H9 (cell line): ENCODE measurements around the gene JARID2. TPM values are rescaled to one million over a fixed set of nuclear protein-coding genes. Genes with fewer than 3 reads are reported as not detected.
"Not testable (repeated sequence)": the region's sequence is repeated elsewhere in the genome, so short reads cannot be mapped to it uniquely, and the experiment has no call there.

Experiments used
- DNase-seq: peaks from one replicate; pipeline ENCODE4 v3.0.0-alpha.2; 2017
- H2AFZ ChIP-seq: one replicate; pipeline ENCODE4 v1.6.1; 2013; ENCODE audit warnings: mild to moderate bottlenecking, low read length, control low read depth, moderate library complexity
- H2AK5ac ChIP-seq: 2 replicates; pipeline ENCODE4 v1.6.1; 2013; ENCODE audit warnings: low read length, control low read depth, mixed read lengths; ENCODE audit not compliant: insufficient read length
- H2BK120ac ChIP-seq: one replicate; pipeline ENCODE4 v1.6.1; 2013; ENCODE audit warnings: low read depth, mild to moderate bottlenecking, low read length, control low read depth, inconsistent platforms; ENCODE audit not compliant: poor library complexity, severe bottlenecking
- H2BK12ac ChIP-seq: 2 replicates; pipeline ENCODE4 v1.6.1; 2013; ENCODE audit warnings: low read length, control low read depth, mixed read lengths, low read depth; ENCODE audit not compliant: insufficient read length
- H2BK15ac ChIP-seq: 2 replicates; pipeline ENCODE4 v1.6.1; 2013; ENCODE audit warnings: low read depth, low read length, control low read depth
- H2BK20ac ChIP-seq: one replicate; pipeline ENCODE4 v1.6.1; 2013; ENCODE audit warnings: low read depth, mild to moderate bottlenecking, low read length, control low read depth, inconsistent platforms; ENCODE audit not compliant: poor library complexity, severe bottlenecking
- H2BK5ac ChIP-seq: 2 replicates; pipeline ENCODE4 v1.6.1; 2013; ENCODE audit warnings: low read length, control low read depth, mixed read lengths; ENCODE audit not compliant: insufficient read length
- H3K14ac ChIP-seq: 2 replicates; pipeline ENCODE4 v1.6.1; 2013; ENCODE audit warnings: low read length, control low read depth; ENCODE audit not compliant: insufficient read depth
- H3K18ac ChIP-seq: 2 replicates; pipeline ENCODE4 v1.6.1; 2013; ENCODE audit warnings: low read depth, mild to moderate bottlenecking, mixed read lengths, low read length, control low read depth; ENCODE audit not compliant: insufficient read length
- H3K23ac ChIP-seq: 2 replicates; pipeline ENCODE4 v1.6.1; 2013; ENCODE audit warnings: low read length, control low read depth, mixed read lengths, low read depth; ENCODE audit not compliant: insufficient read length
- H3K23me2 ChIP-seq: 2 replicates; pipeline ENCODE4 v1.6.1; 2013; ENCODE audit warnings: low read depth, mild to moderate bottlenecking, mixed read lengths, low read length, control low read depth; ENCODE audit not compliant: insufficient read length, poor library complexity, severe bottlenecking
- H3K27ac ChIP-seq: 2 replicates; pipeline ENCODE4 v1.5.1; 2013; ENCODE audit warnings: low read length, control low read depth, mixed read lengths, low read depth; ENCODE audit not compliant: insufficient read length
- H3K27me3 ChIP-seq: 2 replicates; pipeline ENCODE4 v1.6.1; 2013; ENCODE audit warnings: low read length, control low read depth, inconsistent platforms; ENCODE audit not compliant: insufficient read depth
- H3K4ac ChIP-seq: 2 replicates; pipeline ENCODE4 v1.6.1; 2013; ENCODE audit warnings: low read depth, mild to moderate bottlenecking, control low read depth, inconsistent platforms, low read length, moderate library complexity
- H3K4me1 ChIP-seq: 2 replicates; pipeline ENCODE4 v1.6.1; 2013; ENCODE audit warnings: low read length, control low read depth, inconsistent platforms; ENCODE audit not compliant: insufficient read depth
- H3K4me2 ChIP-seq: 2 replicates; pipeline ENCODE4 v1.6.1; 2013; ENCODE audit warnings: low read length, control low read depth, mixed read lengths; ENCODE audit not compliant: insufficient read length, insufficient read depth
- H3K56ac ChIP-seq: 2 replicates; pipeline ENCODE4 v1.6.1; 2013; ENCODE audit warnings: low read depth, mild to moderate bottlenecking, mixed read lengths, low read length, control low read depth; ENCODE audit not compliant: insufficient read length
- H3K79me1 ChIP-seq: 2 replicates; pipeline ENCODE4 v1.6.1; 2013; ENCODE audit warnings: low read depth, mild to moderate bottlenecking, moderate library complexity, low read length, control low read depth, inconsistent platforms; ENCODE audit not compliant: insufficient read depth, poor library complexity, severe bottlenecking
- H3K79me2 ChIP-seq: 2 replicates; pipeline ENCODE4 v1.6.1; 2013; ENCODE audit warnings: low read length, control low read depth, inconsistent platforms; ENCODE audit not compliant: insufficient read depth
- H3K9ac ChIP-seq: 2 replicates; pipeline ENCODE4 v1.6.1; 2013; ENCODE audit warnings: low read length, control low read depth, mixed read lengths; ENCODE audit not compliant: insufficient read length; ENCODE audit errors: extremely low read depth
- H3K9me3 ChIP-seq: one replicate; pipeline ENCODE4 v1.6.1; 2013; ENCODE audit warnings: low read depth, low read length, inconsistent platforms; ENCODE audit not compliant: control insufficient read depth
- H3T11ph ChIP-seq: one replicate; pipeline ENCODE4 v1.6.1; 2013; ENCODE audit warnings: mild to moderate bottlenecking, low read length, control low read depth, inconsistent platforms
- H4K20me1 ChIP-seq: one replicate; pipeline ENCODE4 v1.6.1; 2013; ENCODE audit not compliant: control insufficient read depth, insufficient read length, insufficient read depth
- H4K5ac ChIP-seq: 2 replicates; pipeline ENCODE4 v1.6.1; 2013; ENCODE audit warnings: low read depth, mild to moderate bottlenecking, mixed read lengths, low read length, control low read depth; ENCODE audit not compliant: insufficient read length
- H4K8ac ChIP-seq: replicated peaks from 2 replicates; pipeline ENCODE4 v1.6.1; 2013; ENCODE audit warnings: low read length, control low read depth, mixed read lengths, low read depth; ENCODE audit not compliant: insufficient read length
- H4K91ac ChIP-seq: 2 replicates; pipeline ENCODE4 v1.6.1; 2013; ENCODE audit warnings: low read depth, mild to moderate bottlenecking, moderate library complexity, mixed read lengths, low read length, control low read depth; ENCODE audit not compliant: insufficient read length
- H3K27ac Mint-ChIP-seq, 3 experiments: 2 replicates in 2 of 3; 3 replicates in 1 of 3; pipeline ENCODE4 v1.8.0; 2020 to 2021; ENCODE audit warnings: mixed read lengths in 3 of 3, mild to moderate bottlenecking in 1 of 3, moderate library complexity in 1 of 3
- H3K27me3 Mint-ChIP-seq: 2 replicates; pipeline ENCODE4 v1.8.0; 2021; ENCODE audit warnings: low read depth, mild to moderate bottlenecking, moderate library complexity, mixed read lengths
- H3K36me3 Mint-ChIP-seq, 3 experiments: 2 replicates in 2 of 3; 3 replicates in 1 of 3; pipeline ENCODE4 v1.8.0; 2020 to 2021; ENCODE audit warnings: low read depth in 3 of 3, mixed read lengths in 3 of 3; ENCODE audit not compliant: insufficient read depth in 1 of 3
- H3K4me1 Mint-ChIP-seq, 2 experiments: 2 replicates each; pipeline ENCODE4 v1.8.0; 2020; ENCODE audit warnings: mixed read lengths in 2 of 2
- H3K4me3 Mint-ChIP-seq, 2 experiments: 2 replicates in 1 of 2; 3 replicates in 1 of 2; pipeline ENCODE4 v1.8.0; 2020 to 2021; ENCODE audit warnings: mild to moderate bottlenecking in 2 of 2, mixed read lengths in 2 of 2, moderate library complexity in 1 of 2
- H3K9me3 Mint-ChIP-seq, 2 experiments: 2 replicates in 1 of 2; 3 replicates in 1 of 2; pipeline ENCODE4 v1.8.0; 2020; ENCODE audit warnings: mild to moderate bottlenecking in 2 of 2, mixed read lengths in 2 of 2, moderate library complexity in 1 of 2
- WGBS: extraction: QIAGEN DNeasy Blood & Tissue Kit; methylation state at CpG from one replicate; pipeline ENCODE4 v1.1.7; 2013; ENCODE audit warnings: missing lambda C conversion rate, low lambda C conversion rate, mixed read lengths; ENCODE audit not compliant: insufficient read length; ENCODE audit errors: extremely low coverage; 5-methylcytosine and 5-hydroxymethylcytosine counted together
- total RNA-seq: library from RNA; stranded (reverse); gene quantifications from 2 replicates; pipeline ENCODE4 v1.2.1, GENCODE V29; 2021
- TF ChIP-seq, protein P1 (sequence below): fragments of 200-600 bp; sonication (generic); conservative IDR thresholded peaks from 3 replicates; pipeline ENCODE4 v1.8.0; 2021; ENCODE audit warnings: antibody characterized with exemption, mild to moderate bottlenecking

JARID2 gene
- total RNA-seq, 1 experiment from 2014 or later = 174 TPM

DNA sequence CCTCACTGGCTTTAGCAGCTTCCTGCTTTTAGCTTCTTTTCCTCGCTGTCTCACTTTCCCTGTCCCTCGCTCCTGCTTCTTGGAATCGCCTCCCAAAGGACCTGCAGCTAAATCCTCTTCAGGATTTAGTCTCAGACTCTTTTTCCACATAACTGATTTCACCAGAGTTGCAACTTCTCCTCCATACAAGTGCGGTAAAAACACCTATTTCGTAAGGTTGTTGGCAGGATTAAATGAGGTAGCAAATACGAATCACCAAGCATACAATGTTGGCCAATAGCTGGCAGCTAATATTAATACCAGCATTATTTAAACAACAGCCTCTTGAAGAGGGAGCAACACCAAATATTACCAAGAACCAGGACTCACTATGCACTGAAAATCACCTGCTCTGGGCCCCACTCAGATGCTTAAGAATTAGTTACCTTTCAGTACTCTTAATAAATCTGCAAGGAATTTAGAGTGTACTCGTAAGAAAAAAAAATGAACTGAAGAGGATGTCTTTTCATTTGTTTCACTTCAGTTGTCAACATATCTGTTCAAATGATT is 293.9 kb downstream of the JARID2 start:
- Histone ChIP-seq H2AK5ac (no peak overlapping the region), H3K4ac (no peak overlapping the region), H3K4me1 (no peaks in the 10 kb centered on the region), H3K27me3 (no peaks in the 10 kb centered on the region), H3K14ac (no peak overlapping the region), H4K91ac (no peak overlapping the region), H3K4me2 (no peak overlapping the region), H3K23ac (no peak overlapping the region), H3K9me3 (no peaks in the 10 kb centered on the region), H4K20me1 (no peaks in the 10 kb centered on the region), H4K5ac (no peak overlapping the region), H3K27ac (no peak overlapping the region), H3K79me2 (no peaks in the 10 kb centered on the region), H2AFZ (no peak overlapping the region), H2BK20ac (no peak overlapping the region), H2BK120ac (no peak overlapping the region), H3K9ac (no peak overlapping the region), H3K79me1 (no peaks in the 10 kb centered on the region), H3K56ac (no peak overlapping the region), H2BK12ac (no peak overlapping the region), H3K18ac (no peak overlapping the region), H2BK5ac (no peak overlapping the region), H3K23me2 (no peaks in the 10 kb centered on the region), H4K8ac (no peak overlapping the region), H3T11ph (no peak overlapping the region), H2BK15ac (no peak overlapping the region)
- H3K4me1 Mint-ChIP-seq = 0 out of 4 replicates have a peak, but pooled peaks cover 0 to 2% of the 10 kb centered on the region in 2 experiments
- WGBS = no CpG with 5 or more reads among the region's 7 CpGs
- 0 out of 7 replicates have a peak overlapping the region, but pooled peaks of 1 of the 3 experiments have one; percentile 12 for H3K27ac Mint-ChIP-seq
- no peaks in the 10 kb centered on the region for H3K27me3 Mint-ChIP-seq
- peaks cover 3 to 14% of the 10 kb centered on the region in 2 experiments; a peak in 4 of 5 replicates for H3K9me3 Mint-ChIP-seq
- H3K36me3 Mint-ChIP-seq = peaks cover 7 to 9% (median 7%) of the 10 kb centered on the region in 3 experiments; a peak in 6 of 7 replicates
- DNase-seq = no peak
- TF ChIP-seq, protein P1, sequence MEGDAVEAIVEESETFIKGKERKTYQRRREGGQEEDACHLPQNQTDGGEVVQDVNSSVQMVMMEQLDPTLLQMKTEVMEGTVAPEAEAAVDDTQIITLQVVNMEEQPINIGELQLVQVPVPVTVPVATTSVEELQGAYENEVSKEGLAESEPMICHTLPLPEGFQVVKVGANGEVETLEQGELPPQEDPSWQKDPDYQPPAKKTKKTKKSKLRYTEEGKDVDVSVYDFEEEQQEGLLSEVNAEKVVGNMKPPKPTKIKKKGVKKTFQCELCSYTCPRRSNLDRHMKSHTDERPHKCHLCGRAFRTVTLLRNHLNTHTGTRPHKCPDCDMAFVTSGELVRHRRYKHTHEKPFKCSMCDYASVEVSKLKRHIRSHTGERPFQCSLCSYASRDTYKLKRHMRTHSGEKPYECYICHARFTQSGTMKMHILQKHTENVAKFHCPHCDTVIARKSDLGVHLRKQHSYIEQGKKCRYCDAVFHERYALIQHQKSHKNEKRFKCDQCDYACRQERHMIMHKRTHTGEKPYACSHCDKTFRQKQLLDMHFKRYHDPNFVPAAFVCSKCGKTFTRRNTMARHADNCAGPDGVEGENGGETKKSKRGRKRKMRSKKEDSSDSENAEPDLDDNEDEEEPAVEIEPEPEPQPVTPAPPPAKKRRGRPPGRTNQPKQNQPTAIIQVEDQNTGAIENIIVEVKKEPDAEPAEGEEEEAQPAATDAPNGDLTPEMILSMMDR = no peak
- no peak overlapping the region for H3K4me3 Mint-ChIP-seq

DNA sequence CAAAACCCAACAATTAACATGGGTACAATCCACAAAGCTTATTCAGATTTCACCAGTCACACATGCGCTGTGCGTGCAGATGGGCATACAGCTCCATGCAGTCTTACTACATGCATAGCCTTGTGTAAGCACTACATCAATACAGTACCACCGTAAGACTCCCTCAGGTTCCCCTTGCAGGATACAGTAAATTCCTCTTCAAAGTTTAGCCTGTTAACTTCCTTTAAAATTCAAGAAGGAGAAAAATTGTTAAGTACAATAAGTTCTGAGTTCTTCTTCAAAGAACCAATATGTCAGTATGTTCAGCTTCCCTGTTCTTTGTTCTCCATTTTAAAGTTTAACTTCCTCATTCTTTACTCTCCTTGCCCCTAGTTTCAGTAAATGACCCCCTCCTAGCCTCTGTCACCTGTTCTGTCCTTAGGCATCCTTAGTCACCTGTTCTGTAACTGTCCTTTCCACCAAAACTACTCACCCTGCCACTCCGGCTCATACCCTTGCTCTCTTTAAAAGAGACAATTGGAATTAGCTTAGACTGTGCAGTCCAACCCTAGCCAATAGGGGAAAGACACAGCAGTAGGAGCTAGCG is 297.6 kb downstream of the JARID2 start:
- H2BK12ac ChIP-seq, H3K4me3 Mint-ChIP-seq, H3K79me1 ChIP-seq, H4K20me1 ChIP-seq, H2BK5ac ChIP-seq, H3K18ac ChIP-seq, H2BK15ac ChIP-seq, H3K9me3 ChIP-seq, H3K27me3 ChIP-seq, H4K5ac ChIP-seq, H2AFZ ChIP-seq, H3K36me3 Mint-ChIP-seq, H3K4me1 ChIP-seq, DNase-seq, H3K23me2 ChIP-seq, H3K79me2 ChIP-seq, H3T11ph ChIP-seq, H4K91ac ChIP-seq, H3K27ac Mint-ChIP-seq, H2BK20ac ChIP-seq, H4K8ac ChIP-seq, H3K4me2 ChIP-seq, H3K9me3 Mint-ChIP-seq, H2BK120ac ChIP-seq, H3K14ac ChIP-seq, H2AK5ac ChIP-seq, H3K27me3 Mint-ChIP-seq, H3K9ac ChIP-seq, H3K27ac ChIP-seq, H3K56ac ChIP-seq, H3K23ac ChIP-seq, H3K4ac ChIP-seq: not testable (repeated sequence)
- peaks cover 2 to 20% of the 10 kb centered on the region in 2 experiments; a peak in 3 of 4 replicates for H3K4me1 Mint-ChIP-seq
- no CpG with 5 or more reads among the region's 5 CpGs for WGBS
